Fibroblast of lung (primary cell): ENCODE results near the gene ERV3-1.

Experiments
- EZH2 ChIP-seq: IDR thresholded peaks from 2 replicates; pipeline ENCODE4 v1.5.1; 2012; ENCODE audit warnings: low read length, control low read depth, mild to moderate bottlenecking; ENCODE audit errors: missing control alignments
- TF ChIP-seq, protein P1 (sequence below), 2 donors: IDR thresholded peaks in 1 of 2; conservative IDR thresholded peaks in 1 of 2; 1 replicate in 1 of 2; 2 replicates in 1 of 2; pipeline ENCODE4 v1.5.1; 2011 to 2012; ENCODE audit warnings: low read length in 2 of 2, control low read depth in 1 of 2, inconsistent platforms in 1 of 2, low read depth in 1 of 2, mild to moderate bottlenecking in 1 of 2

DNA sequence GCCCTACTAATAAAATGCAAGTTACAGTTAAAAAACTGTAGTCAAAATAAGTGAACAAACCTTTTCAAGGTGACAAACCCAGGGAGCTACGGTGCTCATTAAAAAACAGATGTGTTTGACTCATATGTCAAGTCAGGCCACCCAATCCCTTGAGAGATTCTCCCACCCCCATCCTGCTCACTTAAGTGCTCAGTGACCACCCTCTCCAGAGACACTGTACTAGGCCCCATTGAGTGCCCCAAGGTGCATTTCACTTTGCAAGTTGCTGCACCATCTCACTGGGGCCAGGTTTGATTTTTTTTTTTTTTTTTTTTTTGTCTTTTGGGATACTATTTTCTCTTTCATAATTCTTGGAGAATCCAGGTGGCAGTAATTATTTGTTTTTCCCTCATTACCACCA lies 1.9 kb downstream of the ERV3-1 start:
- TF ChIP-seq, protein P1, sequence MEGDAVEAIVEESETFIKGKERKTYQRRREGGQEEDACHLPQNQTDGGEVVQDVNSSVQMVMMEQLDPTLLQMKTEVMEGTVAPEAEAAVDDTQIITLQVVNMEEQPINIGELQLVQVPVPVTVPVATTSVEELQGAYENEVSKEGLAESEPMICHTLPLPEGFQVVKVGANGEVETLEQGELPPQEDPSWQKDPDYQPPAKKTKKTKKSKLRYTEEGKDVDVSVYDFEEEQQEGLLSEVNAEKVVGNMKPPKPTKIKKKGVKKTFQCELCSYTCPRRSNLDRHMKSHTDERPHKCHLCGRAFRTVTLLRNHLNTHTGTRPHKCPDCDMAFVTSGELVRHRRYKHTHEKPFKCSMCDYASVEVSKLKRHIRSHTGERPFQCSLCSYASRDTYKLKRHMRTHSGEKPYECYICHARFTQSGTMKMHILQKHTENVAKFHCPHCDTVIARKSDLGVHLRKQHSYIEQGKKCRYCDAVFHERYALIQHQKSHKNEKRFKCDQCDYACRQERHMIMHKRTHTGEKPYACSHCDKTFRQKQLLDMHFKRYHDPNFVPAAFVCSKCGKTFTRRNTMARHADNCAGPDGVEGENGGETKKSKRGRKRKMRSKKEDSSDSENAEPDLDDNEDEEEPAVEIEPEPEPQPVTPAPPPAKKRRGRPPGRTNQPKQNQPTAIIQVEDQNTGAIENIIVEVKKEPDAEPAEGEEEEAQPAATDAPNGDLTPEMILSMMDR (conservative IDR thresholded peaks at IDR 0.05 in 1 of 2, IDR thresholded peaks at IDR 0.05 in 1 of 2; ENCODE audit: low read depth in 1 of 2, low read length in 2 of 2), result no peak
- TF ChIP-seq EZH2, result no peak
